GM13976 (cell line): ENCODE measurements around the gene MGMT.

Experiments used
- DNase-seq: peaks from one replicate; pipeline ENCODE4 v3.0.0; 2012; ENCODE audit warnings: low spot score
- in situ Hi-C: fragments of 300-500 bp; cut with MboI; formaldehyde crosslinking; loops from one replicate; pipeline ENCODE4 v1.12.0; 2022; ENCODE audit warnings: low sequenced_read_pairs, mixed read lengths, inconsistent platforms; ENCODE audit not compliant: unreplicated experiment
- TF ChIP-seq, protein P1 (sequence below): IDR thresholded peaks from 2 replicates; pipeline ENCODE4 v1.5.1; 2012; ENCODE audit warnings: borderline replicate concordance, mild to moderate bottlenecking; ENCODE audit not compliant: insufficient read depth; ENCODE audit errors: extremely low read depth, missing control alignments, control extremely low read depth

MGMT gene

DNA sequence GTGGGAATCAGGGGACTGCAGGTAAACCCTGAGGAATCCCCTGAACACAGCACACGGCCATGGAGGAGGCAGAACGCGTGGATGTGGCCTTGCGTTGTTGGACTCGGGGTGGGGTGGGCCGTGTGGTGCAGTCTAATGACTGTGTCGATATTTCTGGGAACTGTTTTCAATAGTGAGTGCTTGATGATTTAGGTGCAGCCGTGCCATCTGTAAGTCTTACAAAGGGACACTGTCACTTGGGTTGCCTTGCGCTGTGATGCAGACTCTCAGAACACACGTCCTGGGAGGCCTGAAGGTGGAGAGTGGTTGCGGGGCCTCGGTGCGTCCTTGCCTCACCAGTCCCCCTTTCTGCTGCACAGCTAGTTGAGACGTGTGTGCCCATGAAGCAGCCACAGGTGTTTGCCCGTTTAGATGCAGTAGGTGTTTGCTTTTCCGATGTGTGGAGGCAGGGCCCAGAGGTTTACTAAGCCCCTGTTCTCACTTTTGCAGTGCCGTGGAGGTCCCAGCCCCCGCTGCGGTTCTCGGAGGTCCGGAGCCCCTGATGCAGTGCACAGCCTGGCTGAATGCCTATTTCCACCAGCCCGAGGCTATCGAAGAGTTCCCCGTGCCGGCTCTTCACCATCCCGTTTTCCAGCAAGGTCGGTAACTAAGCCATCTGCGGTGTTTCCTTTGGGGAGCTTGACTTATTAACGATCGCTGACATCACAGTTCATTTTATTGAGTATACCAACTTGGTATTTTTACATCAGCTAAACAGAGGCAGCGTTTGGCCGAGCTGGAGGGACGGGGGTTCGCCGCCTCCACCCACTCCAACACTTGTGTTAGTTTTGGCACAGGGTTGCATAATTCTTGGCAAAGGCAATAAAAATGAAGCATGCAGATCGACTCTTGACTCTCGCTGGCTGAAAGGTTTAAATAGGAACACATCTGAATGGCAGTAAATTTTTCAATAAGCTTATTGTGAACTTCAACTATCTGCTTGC, 240.7 kb downstream of the MGMT start:
- no peak for DNase-seq
- in situ Hi-C loops, result no loop called here
- TF ChIP-seq, protein P1, sequence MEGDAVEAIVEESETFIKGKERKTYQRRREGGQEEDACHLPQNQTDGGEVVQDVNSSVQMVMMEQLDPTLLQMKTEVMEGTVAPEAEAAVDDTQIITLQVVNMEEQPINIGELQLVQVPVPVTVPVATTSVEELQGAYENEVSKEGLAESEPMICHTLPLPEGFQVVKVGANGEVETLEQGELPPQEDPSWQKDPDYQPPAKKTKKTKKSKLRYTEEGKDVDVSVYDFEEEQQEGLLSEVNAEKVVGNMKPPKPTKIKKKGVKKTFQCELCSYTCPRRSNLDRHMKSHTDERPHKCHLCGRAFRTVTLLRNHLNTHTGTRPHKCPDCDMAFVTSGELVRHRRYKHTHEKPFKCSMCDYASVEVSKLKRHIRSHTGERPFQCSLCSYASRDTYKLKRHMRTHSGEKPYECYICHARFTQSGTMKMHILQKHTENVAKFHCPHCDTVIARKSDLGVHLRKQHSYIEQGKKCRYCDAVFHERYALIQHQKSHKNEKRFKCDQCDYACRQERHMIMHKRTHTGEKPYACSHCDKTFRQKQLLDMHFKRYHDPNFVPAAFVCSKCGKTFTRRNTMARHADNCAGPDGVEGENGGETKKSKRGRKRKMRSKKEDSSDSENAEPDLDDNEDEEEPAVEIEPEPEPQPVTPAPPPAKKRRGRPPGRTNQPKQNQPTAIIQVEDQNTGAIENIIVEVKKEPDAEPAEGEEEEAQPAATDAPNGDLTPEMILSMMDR, result no peak

GRCh38 chr10:129709101-129709500, 242.1 kb downstream of the MGMT start:
- in situ Hi-C loops, result no loop called here
- DNase-seq, result no peak
- TF ChIP-seq, protein P1, result no peak

- in situ Hi-C loops, result no loop called here
- TF ChIP-seq, protein P1, result no peak
- no peak for DNase-seq
These were observed 242.8 kb downstream of the MGMT start for GRCh38 chr10:129709627-129710509.

DNA sequence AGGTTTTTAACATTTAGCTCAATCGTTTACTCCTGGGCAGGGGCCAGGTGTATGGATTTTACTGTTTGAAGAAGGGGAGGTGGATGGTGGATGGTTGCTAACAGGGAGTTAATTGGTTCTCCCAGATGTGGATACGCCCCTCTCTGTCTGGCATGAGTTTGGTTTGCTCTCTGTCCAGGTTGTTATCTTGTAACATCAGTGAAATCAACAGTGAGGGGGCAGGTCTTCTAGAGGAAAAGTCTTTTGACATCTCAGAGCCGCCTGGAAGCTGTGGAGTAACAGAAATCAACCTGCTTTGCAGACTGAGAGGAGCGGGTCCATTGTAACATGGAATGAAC, 243.4 kb downstream of the MGMT start:
- TF ChIP-seq, protein P1, result no peak
- in situ Hi-C loops, result no loop called here
- no peak for DNase-seq

DNA sequence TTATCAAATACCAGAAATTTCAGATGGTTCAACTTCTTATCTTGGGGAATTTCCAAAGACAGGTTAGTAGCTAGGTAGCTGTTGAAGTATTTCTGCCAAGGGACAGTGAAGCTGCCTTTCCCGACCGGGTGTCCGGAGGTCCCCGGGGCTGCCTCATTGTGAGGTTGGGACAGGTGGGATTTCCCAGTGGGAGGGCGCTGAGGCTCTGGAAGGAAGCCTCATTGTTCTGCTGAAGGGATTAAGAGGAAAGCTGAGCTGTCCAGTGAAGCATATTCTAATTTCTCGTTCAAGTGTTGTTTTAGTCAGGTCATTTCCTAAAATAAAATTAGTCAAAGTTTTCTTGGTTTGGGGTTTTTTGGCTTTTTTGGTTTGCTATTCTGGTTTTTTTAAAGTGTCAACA, 244.2 kb downstream of the MGMT start:
- TF ChIP-seq, protein P1, result no peak
- in situ Hi-C loops, result no loop called here

DNA sequence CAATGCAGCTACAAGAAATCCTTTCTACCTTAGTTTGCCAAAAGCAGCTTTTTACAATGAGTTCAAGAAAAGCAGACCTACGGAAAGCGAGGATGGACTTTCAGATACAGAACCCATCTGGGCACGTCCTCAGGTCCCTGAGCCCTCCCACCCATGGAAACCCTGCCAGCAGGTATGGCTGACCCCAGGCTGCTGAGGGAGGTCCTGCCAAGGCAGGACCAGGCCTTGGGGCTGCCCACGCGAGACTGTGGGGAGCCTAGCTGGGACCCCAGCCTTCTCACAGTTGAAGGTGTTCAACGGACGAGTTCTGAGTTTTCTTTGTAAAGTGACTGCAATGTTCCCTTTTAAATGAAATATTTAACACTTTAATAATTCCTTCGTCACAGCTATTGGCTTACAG, 245.0 kb downstream of the MGMT start:
- DNase-seq, result no peak
- in situ Hi-C loops, result no loop called here
- TF ChIP-seq, protein P1, result no peak

More for the DNA sequence above, 244.2 kb downstream of the MGMT start:
- no peak for DNase-seq
